Left renal cortex interstitium (tissue), 4 donors: ENCODE measurements around the gene STK10. TPM values are rescaled to one million over a fixed set of nuclear protein-coding genes. Genes with fewer than 3 reads are reported as not detected.
"Not testable (repeated sequence)": the region's sequence is repeated elsewhere in the genome, so short reads cannot be mapped to it uniquely, and the experiment has no call there.

Experiments
- DNase-seq, 4 donors: peaks; one replicate each; pipeline ENCODE4 v3.0.0-alpha.2; 2013; ENCODE audit warnings: low read depth in 4 of 4, low spot score in 2 of 4, missing footprints in 1 of 4
- polyA plus RNA-seq, 4 donors: library from polyadenylated mRNA; unstranded; fragments of 120-200 nt; gene quantifications; one replicate each; pipeline ENCODE4 v1.2.1, GENCODE V29; 2013; ENCODE audit not compliant: insufficient read length in 4 of 4

Gene STK10
- 10 to 100 TPM; 12.9 to 22.2 (median 17.4) TPM for polyA plus RNA-seq

DNA sequence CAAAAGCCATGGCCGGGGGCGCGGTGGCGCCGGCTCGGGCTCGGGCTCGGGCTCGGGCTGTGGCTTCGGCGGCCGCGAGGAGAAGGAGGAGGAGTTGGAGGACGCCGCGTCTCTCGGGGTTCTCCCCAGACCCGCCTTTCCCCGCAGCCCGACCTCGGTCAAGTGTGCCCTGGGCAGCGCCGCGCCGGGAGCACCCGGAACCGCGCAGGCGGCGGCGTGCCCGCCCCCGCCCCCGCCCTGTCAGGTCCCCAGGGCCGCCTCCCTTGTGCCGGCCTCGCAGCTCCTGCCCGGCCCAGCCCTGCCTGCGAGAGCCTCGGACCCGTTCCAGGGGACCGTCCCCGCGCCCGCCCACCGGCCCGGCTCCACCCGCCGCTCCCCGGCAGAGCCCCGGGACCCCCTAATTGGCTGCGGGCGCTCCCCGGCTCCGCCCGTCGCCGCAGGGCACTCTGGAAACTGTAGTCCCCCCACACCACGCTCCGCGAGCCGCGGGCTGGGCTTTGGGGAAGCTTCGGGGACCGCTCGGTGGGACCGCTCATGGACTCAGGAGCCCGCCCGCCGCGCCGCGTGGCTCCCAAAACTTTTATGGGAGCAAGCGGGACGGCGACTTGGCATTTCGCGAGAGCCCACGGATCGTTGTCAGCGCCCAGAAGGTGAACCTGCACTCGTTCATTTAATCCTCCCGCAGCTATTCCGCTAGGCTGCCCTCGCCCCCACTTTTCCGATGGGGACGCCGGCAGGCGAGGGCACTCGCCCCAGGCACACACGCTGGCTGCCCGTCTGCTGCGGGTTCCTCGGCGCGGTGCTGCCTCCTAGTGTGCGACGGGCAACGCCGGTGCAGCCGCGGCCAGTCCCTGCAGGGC, at the start of gene STK10:
Gene STK10 (minus strand): TSS at position 192 of the 860 bp plus-strand sequence. CDS start 182 bp downstream, at position 10.
- DNase-seq, result peak in 3 of 4 donors; percentile 65 to 76 (median 73)

- no peak for DNase-seq
Observed at GRCh38 chr5:172235827-172236736, 48.1 kb upstream of the STK10 start.

DNA sequence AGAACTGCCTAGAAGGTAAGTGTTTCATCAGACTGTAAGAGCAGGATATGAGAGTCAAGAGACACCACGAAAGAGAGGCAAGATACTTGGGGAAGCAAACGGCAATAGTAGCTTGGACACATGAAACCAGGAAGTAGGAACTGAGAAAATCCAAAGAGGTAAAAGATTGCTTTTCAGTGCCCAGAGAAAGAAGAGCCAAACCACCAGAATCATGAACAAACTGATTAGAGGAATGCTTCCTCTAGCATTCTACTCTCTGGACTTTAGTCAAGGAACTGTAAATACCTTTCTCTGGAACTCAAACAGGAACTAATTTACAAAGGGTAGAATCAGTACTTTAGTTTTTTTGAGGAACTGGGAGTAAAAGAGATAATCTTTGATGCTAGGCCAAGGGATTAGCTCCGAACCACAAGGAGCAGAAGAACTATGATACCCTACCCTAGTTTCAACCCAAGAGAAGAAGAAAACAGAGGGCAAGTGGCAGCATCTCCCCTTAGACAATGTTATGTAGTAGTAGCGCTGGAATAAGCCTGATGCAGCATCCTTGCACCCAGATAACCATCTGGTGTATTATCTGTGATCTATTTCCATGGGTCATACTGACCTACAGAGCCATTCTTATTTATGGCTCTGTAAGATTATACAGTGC, 47.2 kb upstream of the STK10 start:
- DNase-seq, result no peak

GRCh38 chr5:172234031-172234430, 46.0 kb upstream of the STK10 start:
- no peak for DNase-seq

- DNase-seq, result no peak
Observed at GRCh38 chr5:172229904-172230303, 41.9 kb upstream of the STK10 start.

DNA sequence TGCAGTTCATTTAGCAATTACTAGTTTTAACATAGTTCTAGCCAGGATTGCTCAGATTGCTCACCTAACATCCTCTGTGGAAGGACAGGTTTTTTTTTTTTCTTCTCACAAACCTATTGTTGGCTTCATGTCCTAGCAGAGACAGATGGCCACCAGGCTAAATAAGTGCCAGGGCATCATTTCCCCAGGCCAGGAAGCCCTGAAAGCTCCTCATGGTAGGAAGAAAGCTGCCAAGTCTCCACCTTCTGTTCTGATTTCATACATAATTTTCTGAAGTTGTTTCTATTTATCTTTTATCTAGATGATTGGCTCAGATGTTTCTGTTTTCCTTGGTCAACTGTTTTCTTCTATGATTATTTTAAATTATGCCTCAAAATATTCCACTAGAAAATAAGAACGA, 37.0 kb upstream of the STK10 start:
- DNase-seq, result no peak

DNA sequence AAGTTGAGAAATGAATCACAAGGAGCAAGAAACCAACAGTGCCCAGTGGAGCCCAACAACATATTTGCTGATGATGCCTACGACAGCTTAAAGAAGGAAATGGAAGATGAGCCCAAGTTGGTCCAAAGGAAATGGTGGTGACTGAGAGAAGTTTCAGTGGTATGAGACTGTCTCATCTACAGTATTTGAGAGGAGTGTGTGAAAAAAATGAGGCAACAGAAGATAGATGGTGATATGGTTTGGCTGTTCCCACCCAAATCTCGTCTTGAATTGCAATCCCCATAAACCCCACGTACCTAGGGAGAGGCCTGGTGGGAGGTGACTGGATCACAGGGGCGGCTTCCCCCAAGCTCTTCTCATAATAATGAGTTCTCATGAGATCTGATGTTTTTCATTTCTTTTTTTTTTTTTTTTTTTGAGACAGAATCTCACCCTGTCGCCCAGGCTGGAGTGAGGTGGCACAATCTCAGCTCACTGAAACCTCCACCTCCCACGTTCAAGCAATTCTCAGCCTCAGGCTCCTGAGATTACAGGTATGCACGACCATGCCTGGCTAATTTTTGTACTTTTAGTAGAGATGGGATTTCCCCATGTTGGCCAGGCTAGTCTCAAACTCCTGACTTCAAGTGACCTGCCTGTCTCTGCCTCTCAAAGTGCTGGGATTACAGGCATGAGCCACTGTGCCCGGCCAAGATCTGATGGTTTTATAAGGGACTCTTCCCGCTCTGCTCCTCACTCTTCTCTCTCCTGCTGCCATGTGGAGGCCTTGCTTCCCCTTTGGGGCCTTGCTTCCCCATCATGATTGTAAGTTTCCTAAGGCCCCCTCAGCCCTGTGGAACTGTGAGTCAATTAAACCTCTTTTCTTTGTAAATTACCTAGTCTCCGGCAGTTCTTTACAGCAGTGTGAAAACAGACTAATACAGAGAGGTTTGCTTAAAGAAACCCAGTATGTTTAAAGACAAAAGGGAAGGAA, 36.2 kb upstream of the STK10 start:
- no peak for DNase-seq

- DNase-seq, result no peak
Observed at GRCh38 chr5:172219296-172219695, 31.3 kb upstream of the STK10 start.

DNA sequence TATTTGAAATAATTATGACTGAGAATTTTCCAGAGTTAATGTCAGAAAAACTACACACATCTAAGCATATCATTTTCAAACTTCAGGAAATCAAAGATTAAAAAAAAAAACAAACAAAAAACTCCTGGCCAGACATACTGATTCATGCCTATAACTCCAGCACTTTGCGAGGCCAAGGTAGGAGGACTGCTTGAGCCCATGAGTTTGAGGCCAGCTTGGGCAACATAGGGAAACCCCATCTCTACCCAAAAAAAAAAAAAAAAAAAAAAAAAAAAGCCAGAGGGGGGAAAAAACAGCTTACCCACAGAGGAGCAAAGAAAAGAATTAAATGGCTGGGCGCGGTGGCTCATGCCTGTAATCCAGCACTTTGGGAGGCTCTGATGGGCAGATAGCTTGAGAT, 28.3 kb upstream of the STK10 start:
- DNase-seq, result no peak

- no peak for DNase-seq
Observed at GRCh38 chr5:172213126-172213525, 25.1 kb upstream of the STK10 start.

DNA sequence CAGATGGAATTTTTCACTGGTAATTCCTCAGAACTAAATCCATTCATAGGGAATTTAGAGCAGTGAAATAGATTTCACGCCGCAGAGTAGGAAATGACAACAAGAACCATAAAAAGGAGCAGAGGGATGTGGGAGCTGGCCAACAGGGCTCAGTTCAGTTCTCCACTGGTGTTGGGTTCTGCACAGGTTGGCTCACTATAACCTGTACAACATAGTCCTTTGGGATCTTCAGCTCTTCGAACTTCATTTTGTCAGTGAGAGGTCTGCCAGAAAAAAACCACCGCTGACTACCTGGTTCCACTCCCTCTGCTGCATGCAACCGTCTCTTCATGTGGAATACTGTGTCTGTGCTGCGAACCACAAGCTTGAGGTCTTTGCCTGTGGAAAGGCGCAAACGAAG, 23.7 kb upstream of the STK10 start:
- no peak for DNase-seq

DNA sequence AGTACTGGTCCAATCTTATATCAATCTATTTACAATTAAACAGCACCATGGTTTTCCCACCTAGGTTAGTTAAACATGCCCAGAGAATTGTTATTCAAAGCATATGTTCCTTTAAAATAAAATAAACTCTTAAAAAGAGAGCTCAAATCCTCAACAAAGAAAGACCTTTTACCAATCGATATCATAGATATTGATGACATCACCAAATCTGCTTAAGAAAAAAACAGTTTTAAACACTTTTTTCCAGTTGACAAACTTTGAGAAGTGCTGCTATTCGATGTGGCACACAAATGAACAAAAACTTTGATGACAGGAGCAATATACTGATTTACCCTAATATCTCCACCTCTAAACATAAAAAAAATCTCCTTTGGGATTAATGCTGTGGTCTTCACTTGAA, 21.7 kb upstream of the STK10 start:
- no peak for DNase-seq

DNA sequence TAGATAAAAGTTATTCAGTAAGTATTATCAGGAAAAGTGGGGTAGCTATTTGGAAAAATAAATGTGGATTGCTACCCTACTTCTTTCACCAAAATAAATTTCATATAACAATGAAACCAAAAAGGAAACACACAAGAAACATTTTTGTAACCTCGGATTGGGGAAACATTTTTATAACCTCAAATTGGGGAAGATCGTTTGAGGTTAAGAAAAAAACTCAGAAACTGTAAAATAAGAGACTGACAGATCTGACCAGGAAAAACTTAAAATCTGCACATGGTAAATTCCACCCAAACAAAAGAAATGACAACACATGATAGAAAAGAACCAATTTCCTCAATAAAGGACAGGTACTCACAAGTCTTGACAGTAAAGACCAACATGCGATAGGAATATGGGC, 19.5 kb upstream of the STK10 start:
- DNase-seq, result no peak

GRCh38 chr5:172205984-172206383, 18.0 kb upstream of the STK10 start:
- DNase-seq, result not testable (repeated sequence)

- DNase-seq, result no peak
Observed at GRCh38 chr5:172200476-172200875, 12.5 kb upstream of the STK10 start.

DNA sequence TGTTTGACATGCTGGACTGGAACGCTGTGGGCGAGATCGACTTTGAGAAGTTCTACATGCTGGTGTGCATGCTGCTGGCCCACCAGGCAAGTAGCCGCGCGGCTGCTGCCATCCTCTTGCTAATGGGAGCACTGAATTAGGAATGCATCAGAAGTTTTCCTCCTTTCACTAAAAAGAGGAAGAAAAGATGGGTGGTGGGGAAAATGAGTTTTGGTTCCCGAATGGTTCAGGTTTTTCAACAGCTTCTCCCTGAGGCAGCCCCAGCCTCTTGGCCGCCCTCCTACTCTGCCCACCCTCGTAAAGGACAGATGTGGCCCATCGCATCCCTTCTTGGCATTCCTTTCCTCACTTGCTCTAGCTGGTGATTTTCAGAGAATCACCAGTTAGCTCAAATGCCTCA, 11.4 kb upstream of the STK10 start:
- DNase-seq, result no peak

GRCh38 chr5:172197775-172198174, 9.8 kb upstream of the STK10 start:
- DNase-seq, result not testable (repeated sequence)

GRCh38 chr5:172194985-172195774, 7.2 kb upstream of the STK10 start:
- DNase-seq, result no peak

DNA sequence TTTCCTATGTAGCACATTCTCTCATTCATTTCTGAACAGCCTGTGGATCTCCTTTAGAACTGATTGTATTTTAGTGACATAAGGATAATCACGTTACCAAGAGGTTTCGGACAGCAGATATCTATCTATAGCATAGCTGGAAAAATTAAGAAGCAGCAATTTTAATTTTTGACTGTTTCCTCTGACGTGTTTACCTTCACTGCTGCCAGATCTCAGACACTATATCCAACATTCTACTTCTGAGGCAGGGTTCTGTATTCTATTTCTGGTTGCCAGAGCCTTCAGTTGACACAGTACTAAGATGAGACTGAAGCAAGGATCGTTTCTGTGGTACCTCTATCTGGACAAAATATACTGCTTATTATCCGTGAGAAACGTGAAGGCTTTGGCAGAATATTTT, 5.8 kb upstream of the STK10 start, which contains the start of gene EFCAB9:
Gene EFCAB9 (plus strand): TSS at position 301 of the 400 bp plus-strand sequence. CDS start 1 bp downstream, at position 302.
- DNase-seq, result no peak
